HG03135 (cell line): Measurements from ENCODE around the gene C10orf67.
"Not testable (repeated sequence)": the region's sequence is repeated elsewhere in the genome, so short reads cannot be mapped to it uniquely, and the experiment has no call there.

Source experiments
- ATAC-seq: cut with Tn5 transposase; IDR thresholded peaks from one replicate; pipeline ENCODE4 v1.9.1; 2021; ENCODE audit warnings: mild to moderate bottlenecking, moderate library complexity; ENCODE audit not compliant: unreplicated experiment

The C10orf67 gene

GRCh38 chr10:23326544-23327307 is 17.9 kb downstream of the C10orf67 start:
- ATAC-seq: no peak

- peak; percentile 90 for ATAC-seq
Measured at GRCh38 chr10:23325132-23325531, 19.5 kb downstream of the C10orf67 start.

GRCh38 chr10:23324351-23324750 is 20.2 kb downstream of the C10orf67 start:
- ATAC-seq: no peak

- ATAC-seq: no peak
Measured at GRCh38 chr10:23322082-23322481, 22.5 kb downstream of the C10orf67 start.

DNA sequence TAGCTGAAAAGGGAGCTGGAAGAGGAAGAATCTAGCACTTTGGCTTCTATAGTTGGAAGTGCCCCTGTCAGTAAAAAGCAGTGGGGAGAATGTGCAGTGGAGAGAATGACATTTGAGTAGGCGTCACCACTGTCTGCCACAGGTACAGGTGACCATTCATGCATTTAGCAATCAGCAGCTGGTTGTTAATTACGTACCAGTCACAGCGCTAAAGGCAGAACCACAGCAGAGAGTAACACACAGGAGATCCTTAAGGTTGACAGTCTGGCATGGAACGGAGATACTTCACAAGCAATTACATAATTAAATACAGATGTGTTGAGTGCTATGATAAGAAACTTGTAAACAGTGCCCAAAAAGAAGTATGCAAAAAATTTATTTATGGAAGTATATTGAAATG is 24.8 kb downstream of the C10orf67 start:
- no peak for ATAC-seq

DNA sequence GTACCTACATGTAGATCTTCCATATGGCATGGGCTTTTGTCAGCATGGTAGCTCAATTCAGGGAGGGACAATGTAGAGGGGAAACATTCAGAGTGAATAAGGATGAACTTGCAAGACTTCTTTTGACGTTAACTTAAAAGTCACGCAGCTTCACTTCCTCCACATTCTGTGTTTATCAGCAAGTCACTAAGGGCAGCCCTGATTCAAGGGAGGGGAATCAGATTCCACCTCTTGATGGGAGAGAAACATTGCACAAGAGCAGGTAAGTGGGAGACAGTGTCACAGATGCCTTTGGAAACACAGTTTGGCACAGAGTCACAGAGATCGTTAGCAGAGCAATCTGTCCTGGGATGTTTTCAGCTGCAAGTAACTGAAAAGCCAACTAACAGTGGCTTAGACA is 26.2 kb downstream of the C10orf67 start:
- ATAC-seq: no peak

DNA sequence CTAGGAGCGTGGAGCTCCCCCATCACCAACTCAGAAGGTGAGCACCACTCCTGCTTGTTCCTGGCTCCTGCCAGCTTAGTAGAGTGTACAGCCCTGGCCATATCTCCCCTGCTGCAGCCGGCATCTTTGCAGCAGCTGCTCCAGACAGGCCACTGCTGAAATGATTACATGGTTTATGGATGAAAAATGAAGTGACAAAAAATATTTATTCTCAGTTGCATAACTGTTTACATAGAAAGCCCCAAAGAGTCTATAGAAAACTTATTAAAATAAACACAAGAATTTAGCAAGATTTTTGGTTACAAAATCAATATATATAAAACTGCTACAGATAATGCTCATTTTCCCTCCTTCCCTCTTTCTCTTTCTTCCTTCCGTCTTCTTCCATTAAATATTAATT is 27.2 kb downstream of the C10orf67 start:
- ATAC-seq: no peak

DNA sequence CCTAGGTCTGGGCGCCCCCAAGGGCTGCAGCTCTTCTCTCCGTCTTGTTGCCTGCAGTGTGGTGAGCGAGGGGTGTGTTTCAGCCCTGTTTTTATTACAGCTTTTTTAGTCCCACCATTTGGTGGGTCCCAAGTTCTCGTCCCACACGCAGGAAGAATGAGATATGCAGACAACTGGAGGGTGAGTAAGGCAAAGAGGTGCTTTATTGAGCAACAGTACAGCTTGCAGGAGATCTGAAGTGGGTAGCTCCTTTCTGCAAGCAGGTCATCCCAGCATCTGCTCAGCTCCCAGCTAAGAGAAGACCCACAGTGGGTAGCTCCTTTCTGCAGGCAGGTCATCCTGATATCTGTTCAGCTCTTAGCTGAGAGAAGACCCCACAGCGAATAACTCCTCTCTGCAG is 28.2 kb downstream of the C10orf67 start:
- ATAC-seq: no peak

DNA sequence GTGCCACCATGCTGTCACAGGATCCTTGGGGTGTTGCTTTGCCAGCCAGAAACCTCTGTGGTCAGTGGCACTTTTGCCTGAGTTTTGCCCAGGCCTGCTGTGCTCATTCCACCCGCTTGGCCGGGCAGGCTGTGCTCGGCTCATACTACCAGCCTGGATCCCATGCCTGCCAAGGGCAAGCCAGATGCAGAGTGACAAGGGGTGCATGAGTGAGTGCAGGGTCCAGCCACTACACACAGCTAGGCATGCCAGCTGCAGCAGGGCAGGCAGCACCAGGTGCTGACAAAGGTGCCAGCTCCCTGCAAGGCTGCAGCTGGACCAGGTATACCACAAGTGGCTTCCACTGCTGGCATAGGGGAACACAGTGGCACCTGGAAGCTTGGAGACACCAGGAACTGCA is 28.6 kb downstream of the C10orf67 start:
- ATAC-seq: no peak

DNA sequence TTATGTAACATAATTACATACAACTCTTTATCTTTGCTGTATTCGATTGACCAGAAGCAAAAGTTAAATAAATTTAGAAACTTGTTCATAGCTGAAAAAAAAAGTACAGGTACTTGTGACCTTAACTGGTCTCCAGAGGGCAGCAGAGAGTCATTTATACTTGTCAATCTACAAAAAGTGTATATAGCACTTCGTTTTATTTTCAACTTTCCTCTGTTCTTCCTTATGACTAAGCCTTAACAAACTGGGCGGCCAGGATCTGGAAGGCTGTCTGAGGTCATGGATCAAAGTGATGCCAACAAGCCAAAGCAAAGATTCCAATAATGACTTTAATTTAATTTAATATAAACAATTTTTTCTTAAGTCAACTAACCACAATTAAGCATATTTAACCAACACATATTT is 29.8 kb downstream of the C10orf67 start:
- ATAC-seq: no peak

- no peak for ATAC-seq
Measured at GRCh38 chr10:23311034-23311433, 33.6 kb downstream of the C10orf67 start.

GRCh38 chr10:23310404-23310803 is 34.2 kb downstream of the C10orf67 start:
- ATAC-seq: no peak

DNA sequence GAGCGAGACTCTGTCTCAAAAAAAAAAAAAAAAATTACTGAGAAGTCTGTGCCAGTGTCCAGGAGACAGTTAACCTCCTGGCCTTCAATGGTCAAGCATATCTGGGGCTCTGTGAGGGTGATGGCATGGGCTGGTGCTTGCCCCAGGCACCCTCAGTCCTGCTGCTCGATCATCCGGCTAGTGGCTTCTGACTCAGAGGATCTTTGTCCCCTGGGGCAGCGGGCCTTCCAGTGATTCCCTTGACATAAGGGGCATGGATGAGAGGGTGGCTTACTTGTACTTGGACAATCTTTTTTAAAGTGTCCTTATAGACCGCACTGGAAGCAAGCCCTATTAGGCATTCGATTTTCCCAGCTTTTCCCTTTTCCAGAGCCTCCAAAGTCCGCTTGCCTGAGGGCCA is 44.6 kb downstream of the C10orf67 start:
- not testable (repeated sequence) for ATAC-seq

DNA sequence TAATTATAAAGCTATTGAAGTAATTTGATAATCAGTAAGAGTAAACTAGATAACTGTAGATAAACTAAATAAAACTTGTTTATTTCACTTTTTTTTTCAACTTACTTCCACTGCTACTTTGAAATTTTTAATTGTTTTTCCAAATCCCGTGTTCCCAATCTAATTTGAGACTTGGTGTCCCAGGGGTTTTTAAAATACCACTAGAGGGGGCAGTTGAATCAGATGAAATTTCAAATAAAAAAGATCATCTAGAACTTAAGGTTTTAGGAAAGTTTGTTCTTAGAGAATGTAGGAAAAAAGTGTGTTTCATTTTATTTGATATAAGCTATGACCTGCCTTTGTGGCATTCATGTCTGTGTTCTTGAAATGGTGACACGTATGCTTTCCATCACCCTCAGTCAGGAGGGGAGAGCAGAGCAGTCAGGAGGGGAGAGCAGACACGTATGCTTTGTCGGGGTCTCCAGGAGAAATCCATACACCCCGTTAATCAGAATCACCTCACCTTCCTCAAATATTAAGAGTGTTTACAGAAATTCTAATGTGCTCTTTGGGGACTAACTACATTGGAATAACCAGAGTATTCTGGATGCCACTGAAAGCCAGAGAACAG is 49.9 kb downstream of the C10orf67 start:
- ATAC-seq: no peak

- ATAC-seq: no peak
Measured at GRCh38 chr10:23293973-23294590, 50.5 kb downstream of the C10orf67 start.

DNA sequence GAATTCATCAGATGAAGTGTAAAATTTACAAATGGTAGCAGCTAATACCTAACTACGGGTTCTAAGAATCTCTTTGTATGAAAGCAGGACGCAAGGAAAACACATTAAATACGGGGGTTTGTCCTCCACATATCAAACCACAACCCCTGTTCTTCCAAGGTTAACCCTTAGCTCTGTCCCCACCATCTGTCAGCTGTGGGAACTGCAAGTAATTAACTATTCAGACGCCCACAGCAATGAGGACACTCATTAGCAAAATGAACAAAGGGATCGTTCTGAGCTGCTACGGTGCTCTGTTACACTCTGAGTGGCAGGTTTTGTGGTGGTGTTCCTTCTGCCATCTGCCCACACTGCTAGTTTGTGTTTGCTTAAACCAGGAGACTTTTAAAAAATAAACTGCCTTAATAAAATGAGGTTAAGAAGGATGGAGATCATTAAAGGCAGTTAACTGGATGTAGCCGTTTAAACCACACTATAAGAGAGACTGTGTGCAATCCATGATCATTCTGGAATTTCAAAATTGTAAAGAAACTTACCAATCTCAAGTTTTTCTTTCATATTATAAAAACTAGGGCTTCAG is 51.4 kb downstream of the C10orf67 start:
- ATAC-seq: no peak

- no peak for ATAC-seq
Measured at GRCh38 chr10:23291551-23292334, 52.9 kb downstream of the C10orf67 start.

DNA sequence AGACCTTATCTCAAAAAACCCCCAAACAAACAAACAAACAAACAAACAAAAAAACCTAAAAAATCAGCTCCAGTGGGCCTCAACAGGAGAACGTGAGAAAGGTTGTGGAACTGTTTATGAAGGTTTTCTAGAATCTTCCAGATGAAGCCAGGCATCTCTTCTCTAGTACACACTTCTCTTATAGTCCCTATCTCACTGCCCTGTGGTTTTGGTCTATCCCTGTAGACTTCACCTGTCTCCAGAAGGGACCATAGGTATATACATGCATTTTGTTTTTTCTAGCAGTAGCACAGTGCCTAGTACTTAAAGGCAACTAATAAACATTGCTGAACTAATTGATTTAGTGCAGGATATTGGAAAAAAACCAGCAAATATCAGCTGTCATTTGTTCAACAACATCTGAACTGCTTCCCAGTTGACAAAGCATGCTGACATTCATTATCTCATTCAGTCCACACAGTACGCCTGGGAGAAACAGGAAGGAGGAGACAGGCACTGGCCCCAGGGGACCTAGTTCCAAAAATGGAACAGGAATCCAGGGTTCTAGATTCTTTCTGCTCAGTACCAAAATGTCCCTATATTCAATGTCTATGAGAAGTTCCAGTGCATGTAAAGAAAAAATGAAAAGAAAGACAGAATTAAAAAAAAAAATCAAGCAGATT is 59.8 kb downstream of the C10orf67 start:
- no peak for ATAC-seq

DNA sequence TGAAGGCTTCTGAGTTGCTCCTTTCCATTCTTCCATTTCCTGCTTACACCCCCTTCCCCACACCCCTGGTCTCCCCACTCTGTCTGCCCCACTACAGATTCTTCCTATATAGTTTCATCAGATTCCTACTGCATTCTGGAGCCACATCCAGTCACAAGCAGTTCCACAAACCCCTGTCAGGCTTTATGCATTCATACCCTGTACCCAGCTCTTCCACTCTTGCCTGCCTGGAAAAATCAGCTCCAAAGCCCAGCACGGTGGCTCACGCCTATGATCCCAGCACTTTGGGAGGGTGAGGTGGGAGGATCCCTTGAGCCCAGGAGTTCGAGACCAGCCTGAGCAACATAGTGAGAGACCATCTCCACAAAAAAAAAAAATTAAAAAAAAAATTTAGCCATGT is 60.4 kb downstream of the C10orf67 start:
- ATAC-seq: no peak

- no peak for ATAC-seq
Measured at GRCh38 chr10:23283680-23284079, 60.9 kb downstream of the C10orf67 start.

DNA sequence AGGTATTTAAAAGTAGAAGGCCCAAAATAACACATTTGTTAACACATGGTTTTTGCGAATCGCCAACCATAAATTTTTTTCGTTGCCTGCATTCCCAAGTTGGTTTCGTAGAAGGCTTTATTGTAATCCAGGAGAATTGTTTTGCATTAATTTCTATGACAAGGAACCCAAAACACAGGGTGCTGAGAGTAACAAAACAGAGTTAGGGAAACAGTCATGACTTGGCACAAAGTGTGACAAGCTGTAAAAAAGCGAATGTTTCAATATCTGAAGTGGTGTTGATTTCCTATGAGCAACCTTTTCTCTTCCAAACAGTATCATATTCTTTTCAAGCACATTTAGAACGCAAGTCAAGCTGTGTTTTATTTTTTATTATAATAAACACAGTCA is 63.6 kb downstream of the C10orf67 start:
- no peak for ATAC-seq
